CD4-positive, alpha-beta T cell (primary cell): ENCODE measurements around the gene EIF2B4. TPM values are rescaled to one million over a fixed set of nuclear protein-coding genes. Genes with fewer than 3 reads are reported as not detected.

Experiments
- ATAC-seq: fragments of 200-7000 bp; cut with Tn5 transposase; one replicate; pipeline ENCODE4 v1.10.0; 2022; ENCODE audit warnings: mild to moderate bottlenecking; ENCODE audit not compliant: poor library complexity
- CTCF ChIA-PET: fragments of 350-600 bp; sonication (Branson Sonifier 250); formaldehyde crosslinking; loops from one replicate; lab custom pipeline; 2021; ENCODE audit warnings: antibody characterized with exemption, inconsistent platforms; lab: Charles Lee
- POLR2A ChIA-PET: fragments of 350-600 bp; sonication (Branson Sonifier 250); formaldehyde crosslinking; loops from one replicate; lab custom pipeline; 2021; ENCODE audit warnings: antibody characterized with exemption, inconsistent platforms; lab: Charles Lee
- DNase-seq, 14 experiments: peaks; one replicate each; pipeline ENCODE4 v3.0.0-alpha.2; 2013 to 2020; ENCODE audit warnings: mixed read lengths in 2 of 14
- H3K27ac ChIP-seq, 2 donors: one replicate each; pipeline versions ENCODE4 v1.5.1 to v1.7.0; 2013; ENCODE audit warnings: low read length in 2 of 2, low read depth in 1 of 2, mild to moderate bottlenecking in 1 of 2
- H3K27me3 ChIP-seq, 2 experiments: 1 replicate in 1 of 2; 2 replicates in 1 of 2; pipeline versions ENCODE4 v1.6.1 to v1.7.0; 2013; ENCODE audit warnings: low read length in 2 of 2, control low read depth in 1 of 2, mild to moderate bottlenecking in 1 of 2, moderate library complexity in 1 of 2; ENCODE audit not compliant: insufficient read depth in 2 of 2, control insufficient read depth in 1 of 2
- H3K36me3 ChIP-seq: one replicate; pipeline ENCODE4 v1.6.1; 2013; ENCODE audit warnings: low read length, control low read depth; ENCODE audit not compliant: insufficient read depth
- H3K4me1 ChIP-seq: one replicate; pipeline ENCODE4 v1.6.1; 2013; ENCODE audit warnings: low read length, control low read depth; ENCODE audit not compliant: insufficient read depth
- H3K4me3 ChIP-seq: one replicate; pipeline ENCODE4 v1.5.1; 2013; ENCODE audit warnings: mild to moderate bottlenecking, low read length, moderate library complexity
- H3K9me3 ChIP-seq, 2 experiments: 1 replicate in 1 of 2; 2 replicates in 1 of 2; pipeline versions ENCODE4 v1.6.1 to v1.7.0; 2013; ENCODE audit warnings: low read length in 2 of 2, mild to moderate bottlenecking in 2 of 2, control low read depth in 1 of 2, moderate library complexity in 1 of 2; ENCODE audit not compliant: control insufficient read depth in 1 of 2, insufficient read depth in 1 of 2
- H3K27ac Mint-ChIP-seq: one replicate; pipeline ENCODE4 v1.8.0; 2020; ENCODE audit warnings: mixed read lengths
- H3K27me3 Mint-ChIP-seq: one replicate; pipeline ENCODE4 v1.8.0; 2021; ENCODE audit warnings: mixed read lengths
- H3K36me3 Mint-ChIP-seq: one replicate; pipeline ENCODE4 v1.8.0; 2021; ENCODE audit warnings: low read depth, mixed read lengths
- H3K4me1 Mint-ChIP-seq: one replicate; pipeline ENCODE4 v1.8.0; 2021; ENCODE audit warnings: low read depth, mixed read lengths
- H3K4me3 Mint-ChIP-seq: one replicate; pipeline ENCODE4 v1.8.0; 2020; ENCODE audit warnings: mild to moderate bottlenecking, mixed read lengths
- H3K9me3 Mint-ChIP-seq: one replicate; pipeline ENCODE4 v1.8.0; 2020; ENCODE audit warnings: mixed read lengths
- CTCF ChIP-seq: fragments of 200-600 bp; IDR thresholded peaks from one replicate; pipeline ENCODE4 v1.8.0; 2022; ENCODE audit warnings: antibody characterized with exemption, mild to moderate bottlenecking
- intact Hi-C, 2 experiments: fragments of 100-400 bp; cut with DNase I in 1 of 2; cut with micrococcal nuclease in 1 of 2; formaldehyde crosslinking; loops; one replicate each; pipeline versions ENCODE4 v1.15.1 to v1.9.0; 2023 to 2025; cut with DNase I, micrococcal nuclease
- total RNA-seq, 174 experiments: library from RNA in 2 of 174; stranded (reverse) in 2 of 174; gene quantifications; one replicate each; pipeline ENCODE4 v1.2.3 and lab custom pipeline; 2021 to 2026

EIF2B4 gene
- total RNA-seq, 2 experiments from 2014 or later, result 33.2 to 34.0 TPM

GRCh38 chr2:27412419-27413152 lies 42.4 kb upstream of the EIF2B4 start:
- Histone ChIP-seq H3K27me3 (no peaks in the 10 kb centered on the region), H3K36me3 (no peaks in the 10 kb centered on the region), H3K4me1 (peaks cover 23% of the 10 kb centered on the region), H3K9me3 (no peaks in the 10 kb centered on the region), H3K4me3 (no peak overlapping the region), H3K27ac (no peak overlapping the region)
- ChIA-PET CTCF (no interaction called here), POLR2A (no interaction called here)
- Mint-ChIP-seq H3K27me3 (no peaks in the 10 kb centered on the region), H3K4me1 (peaks cover 24% of the 10 kb centered on the region), H3K9me3 (no peaks in the 10 kb centered on the region), H3K27ac (no peak overlapping the region), H3K36me3 (peaks cover 4% of the 10 kb centered on the region), H3K4me3 (peak overlapping the region; percentile 76)
- ATAC-seq (no peak), DNase-seq (no peak)
- intact Hi-C loops, result no loop called here
- no peak for TF ChIP-seq CTCF

- Mint-ChIP-seq H3K4me3 (peak within 1 kb of the TSS; percentile 90), H3K9me3 (no peaks in the 10 kb centered on the region), H3K36me3 (peaks cover 15% of the 10 kb centered on the region), H3K4me1 (peaks cover 41% of the 10 kb centered on the region), H3K27me3 (no peaks in the 10 kb centered on the region), H3K27ac (peak within 1 kb of the TSS; percentile 82)
- ATAC-seq, result peak; percentile 95
- Histone ChIP-seq H3K4me3 (peak within 1 kb of the TSS; percentile 82), H3K27me3 (no peaks in the 10 kb centered on the region), H3K27ac (peak within 1 kb of the TSS; percentile 85 to 90), H3K4me1 (peaks cover 33% of the 10 kb centered on the region), H3K36me3 (peaks cover 16% of the 10 kb centered on the region), H3K9me3 (no peaks in the 10 kb centered on the region)
- POLR2A ChIA-PET, result interaction anchor here (0.6 to 2.7 kb wide), 11 partner anchors 18 to 841 kb away, joined by 3 to 59 read pairs (median 8); partner anchors contain the start of genes CCDC121, EIF2B4, GPN1 and GTF3C2
- intact Hi-C loops, result loop anchor here (1.0 to 10.0 kb wide), 7 partner anchors 19 to 254 kb away; partner anchors contain the start of genes EIF2B4 (in 2 of the 2), SNX17 (in 2 of the 2), CCDC121 (in 1 of the 2) and GPN1 (in 1 of the 2)
- TF ChIP-seq CTCF, result no peak
- DNase-seq, result peak; percentile 92 to 98 (median 96)
- CTCF ChIA-PET, result interaction anchor here (0.8 to 2.3 kb wide), 6 partner anchors 18 to 274 kb away, joined by 3 to 12 read pairs (median 3); no protein-coding TSS in a partner anchor
Observed at GRCh38 chr2:27409321-27410073, 39.4 kb upstream of the EIF2B4 start, which contains the start of gene PPM1G. Gene PPM1G (minus strand): TSS chr2:27409591. CDS start chr2:27409422, 169 bp downstream.
